CD4-positive, CD25-positive, alpha-beta regulatory T cell (primary cell): ENCODE measurements around the gene FOXR1. TPM values are rescaled to one million over a fixed set of nuclear protein-coding genes. Genes with fewer than 3 reads are reported as not detected.

Experiments used
- ATAC-seq, 2 donors: fragments of 150-1000 bp; cut with Tn5 transposase; one replicate each; pipeline ENCODE4 v1.10.0; 2021; ENCODE audit warnings: low read depth in 2 of 2, moderate number of reproducible peaks in 2 of 2, moderate library complexity in 1 of 2
- DNase-seq, 3 donors: peaks; one replicate each; pipeline versions ENCODE4 v3.0.0 to v3.0.0-alpha.2; 2012 to 2022; ENCODE audit warnings: mixed read lengths in 1 of 3
- H3K27ac ChIP-seq: one replicate; pipeline ENCODE4 v1.7.0; 2013; ENCODE audit warnings: mild to moderate bottlenecking, low read length; ENCODE audit not compliant: insufficient read depth, poor library complexity, severe bottlenecking
- H3K27me3 ChIP-seq: one replicate; pipeline ENCODE4 v1.7.0; 2013; ENCODE audit warnings: low read length; ENCODE audit not compliant: control insufficient read depth, insufficient read depth
- H3K36me3 ChIP-seq: one replicate; pipeline ENCODE4 v1.7.0; 2013; ENCODE audit warnings: mild to moderate bottlenecking, low read length, moderate library complexity; ENCODE audit not compliant: control insufficient read depth, insufficient read depth
- H3K4me1 ChIP-seq: 2 replicates; pipeline ENCODE4 v1.7.0; 2013; ENCODE audit warnings: mild to moderate bottlenecking, low read length; ENCODE audit not compliant: insufficient read depth, control insufficient read depth, poor library complexity, severe bottlenecking
- H3K4me3 ChIP-seq: one replicate; pipeline ENCODE4 v1.7.0; 2013; ENCODE audit warnings: low read depth, mild to moderate bottlenecking, low read length, moderate library complexity
- H3K9me3 ChIP-seq, 2 experiments: 1 replicate in 1 of 2; 2 replicates in 1 of 2; pipeline ENCODE4 v1.7.0; 2013; ENCODE audit warnings: low read length in 2 of 2, mild to moderate bottlenecking in 1 of 2, moderate library complexity in 1 of 2; ENCODE audit not compliant: control insufficient read depth in 2 of 2
- H3K27ac Mint-ChIP-seq, 3 donors: one replicate each; pipeline ENCODE4 v1.8.0; 2020 to 2022; ENCODE audit warnings: mild to moderate bottlenecking in 3 of 3, mixed read lengths in 3 of 3, moderate library complexity in 2 of 3
- H3K27me3 Mint-ChIP-seq: one replicate; pipeline ENCODE4 v1.8.0; 2022; ENCODE audit warnings: mild to moderate bottlenecking, mixed read lengths
- H3K36me3 Mint-ChIP-seq: one replicate; pipeline ENCODE4 v1.8.0; 2020; ENCODE audit warnings: mixed read lengths
- H3K4me1 Mint-ChIP-seq, 4 donors: one replicate each; pipeline ENCODE4 v1.8.0; 2020 to 2022; ENCODE audit warnings: mixed read lengths in 4 of 4, mild to moderate bottlenecking in 1 of 4
- H3K4me3 Mint-ChIP-seq, 4 donors: one replicate each; pipeline ENCODE4 v1.8.0; 2020 to 2022; ENCODE audit warnings: mild to moderate bottlenecking in 4 of 4, mixed read lengths in 4 of 4, moderate library complexity in 3 of 4
- H3K9me3 Mint-ChIP-seq, 7 donors: one replicate each; pipeline ENCODE4 v1.8.0; 2020 to 2022; ENCODE audit warnings: mixed read lengths in 7 of 7, mild to moderate bottlenecking in 3 of 7, moderate library complexity in 2 of 7
- polyA plus RNA-seq, 4 donors: library from polyadenylated mRNA; unstranded; fragments of 300-500 nt; fragmentation: Illumina TruSeq; gene quantifications; one replicate each; pipeline ENCODE4 v1.2.3, GENCODE V29; 2021
- total RNA-seq: library from RNA; stranded (reverse); gene quantifications from one replicate; pipeline ENCODE4 v1.2.3, GENCODE V29; 2022

FOXR1 gene
- total and polyA plus RNA-seq, 5 donors from 2014 or later, result not detected

DNA sequence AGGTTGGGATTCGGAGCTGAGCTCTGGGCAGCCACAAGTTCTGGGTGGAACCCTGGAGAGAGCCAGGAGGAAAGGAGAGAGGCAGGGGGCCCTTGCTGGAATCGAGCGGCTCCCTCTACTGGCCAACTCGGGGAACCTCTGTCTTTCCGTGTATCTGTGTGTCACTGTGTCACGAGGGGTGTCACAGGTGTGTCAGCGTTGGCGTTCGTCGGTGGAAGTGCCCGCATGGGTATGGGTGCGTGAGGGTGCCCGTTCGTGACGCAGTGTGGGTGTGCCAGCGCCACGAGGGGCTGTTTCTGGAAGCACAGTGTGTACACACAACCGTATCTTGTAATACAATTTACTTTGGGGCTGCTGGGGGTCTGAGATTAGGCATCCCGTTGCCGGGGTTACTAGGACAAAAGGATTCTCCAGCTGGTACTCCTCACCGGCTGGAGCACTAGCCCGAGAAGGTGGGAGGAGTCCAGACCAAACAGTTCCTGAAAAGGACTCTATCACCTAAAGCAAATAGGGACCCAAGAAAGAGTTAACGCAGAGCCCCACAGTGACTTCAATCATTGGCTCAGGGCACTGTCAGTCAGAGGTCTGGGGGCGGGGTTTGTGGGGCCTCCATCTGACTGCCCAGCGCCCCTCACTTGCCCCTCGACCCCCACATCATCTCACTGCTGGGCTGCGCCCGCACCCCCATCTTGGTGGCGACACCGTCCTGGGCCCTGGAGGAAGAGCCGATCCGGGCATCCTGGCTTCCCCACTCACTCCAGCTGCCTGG lies 43.3 kb upstream of the FOXR1 start:
- Mint-ChIP-seq H3K36me3 (peaks cover 16% of the 10 kb centered on the region), H3K4me1 (peaks cover 0 to 50% (median 41%) of the 10 kb centered on the region in 4 donors), H3K27ac (peak overlapping the region; percentile 99 to 100 (median 100)), H3K27me3 (peaks cover 20% of the 10 kb centered on the region), H3K9me3 (peaks cover 0 to 7% (median 0%) of the 10 kb centered on the region in 7 donors), H3K4me3 (peak overlapping the region; percentile 88 to 97 (median 93))
- Histone ChIP-seq H3K4me1 (peaks cover 56% of the 10 kb centered on the region), H3K9me3 (no peaks in the 10 kb centered on the region), H3K36me3 (no peaks in the 10 kb centered on the region), H3K27ac (peak overlapping the region; percentile 100), H3K27me3 (no peaks in the 10 kb centered on the region), H3K4me3 (peak overlapping the region; percentile 81)
- ATAC-seq (peak; percentile 76 to 80), DNase-seq (peak; percentile 97)

DNA sequence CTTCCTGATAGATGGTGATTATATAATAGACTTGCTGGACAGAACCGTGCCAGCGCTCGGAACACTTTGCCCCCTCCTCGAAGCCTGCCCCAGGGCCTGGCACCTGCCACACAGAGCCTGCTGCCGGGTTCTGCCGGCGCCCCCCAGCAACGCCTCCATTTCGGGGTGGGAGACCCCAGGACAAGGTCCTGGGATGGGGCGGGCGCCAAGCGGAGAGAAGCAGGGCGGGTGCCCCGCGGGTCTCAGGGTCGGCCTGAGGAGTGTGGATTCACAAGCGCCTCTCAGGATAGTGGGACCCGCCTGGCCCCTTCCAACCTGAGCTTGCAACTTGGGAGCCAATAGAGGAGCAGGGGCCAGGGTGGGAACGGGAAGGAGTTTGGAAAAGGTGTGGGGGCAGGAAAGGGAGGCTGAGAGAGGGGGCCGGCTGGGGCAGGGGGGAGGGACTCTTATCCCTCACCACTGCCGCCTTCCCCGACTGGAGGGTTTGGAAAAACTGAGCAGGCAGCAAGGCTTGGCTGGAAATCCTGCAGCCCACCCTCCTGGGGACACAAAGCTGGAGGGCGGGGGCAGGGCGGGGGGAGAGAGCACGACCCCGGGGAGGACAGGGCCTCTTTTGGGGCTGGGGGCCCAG lies 42.6 kb upstream of the FOXR1 start:
- Mint-ChIP-seq H3K27ac (peak overlapping the region; percentile 99 to 100 (median 100)), H3K9me3 (peaks cover 0 to 7% (median 0%) of the 10 kb centered on the region in 7 donors), H3K27me3 (peaks cover 20% of the 10 kb centered on the region), H3K4me1 (peaks cover 0 to 52% (median 40%) of the 10 kb centered on the region in 4 donors), H3K36me3 (peaks cover 10% of the 10 kb centered on the region), H3K4me3 (peak overlapping the region; percentile 90 to 97 (median 93))
- no peaks in the 10 kb centered on the region for H3K9me3 ChIP-seq
- peak overlapping the region; percentile 81 for H3K4me3 ChIP-seq
- DNase-seq (no peak), ATAC-seq (peak; percentile 3 to 4)
- no peaks in the 10 kb centered on the region for H3K36me3 ChIP-seq
- peaks cover 49% of the 10 kb centered on the region for H3K4me1 ChIP-seq
- H3K27ac ChIP-seq, result peak overlapping the region; percentile 100
- no peaks in the 10 kb centered on the region for H3K27me3 ChIP-seq

DNA sequence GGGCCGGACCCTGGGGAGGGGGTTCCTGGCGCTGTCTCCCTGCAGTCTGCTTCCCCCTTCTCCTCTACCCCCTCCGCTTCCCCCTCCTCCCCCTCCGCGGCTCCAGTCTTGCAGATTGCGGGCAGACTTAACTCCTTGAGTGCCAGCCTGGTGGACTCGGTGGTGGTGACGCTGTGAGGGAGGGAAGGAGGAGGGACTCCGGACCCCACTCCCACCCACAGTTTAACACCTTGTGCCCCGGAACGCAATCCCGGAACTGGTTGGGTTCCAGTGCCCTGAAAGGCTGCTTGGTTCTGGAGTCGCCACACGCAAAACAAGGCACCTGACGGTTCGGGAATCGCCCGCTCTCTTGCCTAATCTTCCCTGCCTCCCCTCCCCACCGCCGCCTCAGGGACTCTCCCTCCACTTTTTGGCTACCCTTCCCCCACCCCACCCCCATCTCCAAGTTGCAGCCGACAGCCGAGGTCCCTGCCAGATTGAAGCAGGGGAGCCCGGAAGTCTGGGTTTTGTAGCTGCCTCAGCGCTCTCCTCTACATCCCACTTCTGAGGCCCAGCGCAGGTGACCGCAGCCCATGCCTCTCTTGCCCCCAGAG lies 42.0 kb upstream of the FOXR1 start:
- DNase-seq, result peak; percentile 80 to 90 (median 82)
- Mint-ChIP-seq H3K36me3 (peaks cover 4% of the 10 kb centered on the region), H3K4me3 (peak overlapping the region; percentile 90 to 97 (median 94)), H3K9me3 (peaks cover 0 to 4% (median 0%) of the 10 kb centered on the region in 7 donors), H3K27me3 (peaks cover 14% of the 10 kb centered on the region), H3K27ac (peak overlapping the region; percentile 98 to 100 (median 99)), H3K4me1 (peaks cover 0 to 52% (median 39%) of the 10 kb centered on the region in 4 donors)
- no peaks in the 10 kb centered on the region for H3K27me3 ChIP-seq
- peak in 1 of 2 donors; percentile 5 for ATAC-seq
- H3K36me3 ChIP-seq, result no peaks in the 10 kb centered on the region
- peaks cover 47% of the 10 kb centered on the region for H3K4me1 ChIP-seq
- peak overlapping the region; percentile 100 for H3K27ac ChIP-seq
- H3K9me3 ChIP-seq, result no peaks in the 10 kb centered on the region
- peak overlapping the region; percentile 77 for H3K4me3 ChIP-seq

DNA sequence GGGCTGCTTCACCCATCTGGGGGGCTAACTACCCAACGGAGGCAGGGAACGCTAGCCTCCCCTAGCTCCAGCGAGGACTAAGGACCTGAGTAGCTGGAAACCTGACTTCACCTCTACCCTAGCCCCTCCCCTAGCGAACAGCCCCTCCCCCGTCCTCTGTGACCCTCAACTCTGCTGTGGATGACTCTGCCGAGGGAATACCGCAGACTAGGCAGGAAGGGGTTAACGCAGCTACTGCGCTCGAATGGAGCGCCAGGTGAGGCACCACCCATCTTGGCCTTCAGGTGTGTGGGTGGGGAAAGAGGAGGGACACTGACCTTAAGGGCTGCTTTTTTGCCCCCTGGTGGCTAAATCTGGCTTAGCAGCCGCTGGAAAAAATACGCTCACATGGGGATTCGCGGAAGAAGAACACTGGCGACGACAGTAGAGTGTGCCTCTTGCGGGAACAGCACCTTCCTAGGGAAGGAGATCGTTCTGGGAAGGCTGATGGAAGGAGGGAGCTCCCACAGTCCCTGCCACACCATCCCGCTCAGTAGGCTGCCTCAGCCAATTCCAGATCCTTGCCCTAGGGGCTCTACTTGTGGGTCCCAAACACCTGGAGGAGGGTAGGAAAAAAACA lies 41.4 kb upstream of the FOXR1 start:
- Histone ChIP-seq H3K9me3 (no peaks in the 10 kb centered on the region), H3K27me3 (no peaks in the 10 kb centered on the region), H3K36me3 (no peaks in the 10 kb centered on the region), H3K4me1 (peaks cover 47% of the 10 kb centered on the region), H3K27ac (peak overlapping the region; percentile 100), H3K4me3 (peak overlapping the region; percentile 77)
- Mint-ChIP-seq H3K27ac (peak overlapping the region; percentile 98 to 100 (median 99)), H3K27me3 (peaks cover 14% of the 10 kb centered on the region), H3K36me3 (peaks cover 4% of the 10 kb centered on the region), H3K9me3 (peaks cover 0 to 4% (median 0%) of the 10 kb centered on the region in 7 donors), H3K4me3 (peak overlapping the region; percentile 90 to 97 (median 94)), H3K4me1 (peaks cover 0 to 52% (median 39%) of the 10 kb centered on the region in 4 donors)
- DNase-seq, result peak; percentile 81 to 91 (median 85)
- peak; percentile 4 to 8 for ATAC-seq

DNA sequence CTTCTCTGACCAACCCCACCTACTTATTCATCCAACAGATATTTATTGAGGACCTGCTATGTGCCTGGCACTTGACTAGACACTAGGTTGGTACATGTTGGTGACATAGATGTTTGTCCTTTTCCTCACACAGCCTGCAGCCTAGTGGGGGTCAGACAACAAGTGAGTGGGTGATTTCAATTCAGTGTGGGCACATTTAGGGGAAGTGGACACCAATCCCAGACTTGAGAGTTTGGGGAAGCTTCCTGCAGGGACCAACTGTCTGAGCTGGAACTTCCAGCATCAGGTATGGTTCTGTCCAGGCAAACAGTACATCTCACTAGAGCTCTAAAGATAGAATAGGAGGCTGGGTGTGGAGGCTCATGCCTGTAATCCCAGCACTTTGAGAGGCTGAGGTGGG lies 40.0 kb upstream of the FOXR1 start:
- H3K4me1 Mint-ChIP-seq, result peaks cover 0 to 47% (median 33%) of the 10 kb centered on the region in 4 donors
- peaks cover 12% of the 10 kb centered on the region for H3K27me3 Mint-ChIP-seq

DNA sequence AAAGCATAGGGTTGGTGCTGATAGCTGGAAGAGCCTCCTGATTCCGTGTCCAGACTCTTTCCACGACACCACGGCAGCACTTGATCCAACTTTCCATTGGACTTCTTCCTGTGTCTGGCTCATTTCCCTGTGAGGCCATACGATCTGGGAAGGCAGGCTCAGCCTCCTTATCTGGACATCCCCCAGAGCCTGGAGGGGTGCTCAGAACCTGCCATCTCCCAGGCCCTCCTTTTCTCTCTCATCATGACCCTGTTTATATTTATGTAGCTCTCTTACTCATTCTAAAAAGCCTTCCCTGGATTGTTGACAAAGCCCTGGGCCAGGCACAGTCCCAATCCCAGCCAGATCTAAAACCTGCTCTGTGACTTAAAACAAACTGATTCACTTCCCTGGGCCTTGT lies 38.1 kb upstream of the FOXR1 start:
- peak overlapping the region in 1 of 4 donors; percentile 36 for H3K4me3 Mint-ChIP-seq
- Histone ChIP-seq H3K27me3 (no peaks in the 10 kb centered on the region), H3K9me3 (no peaks in the 10 kb centered on the region), H3K27ac (no peak overlapping the region), H3K4me3 (no peak overlapping the region), H3K36me3 (no peaks in the 10 kb centered on the region), H3K4me1 (peaks cover 22% of the 10 kb centered on the region)
- H3K4me1 Mint-ChIP-seq, result peaks cover 0 to 33% (median 19%) of the 10 kb centered on the region in 4 donors
- no peaks in the 10 kb centered on the region for H3K9me3 Mint-ChIP-seq
- peak overlapping the region; percentile 82 to 93 (median 84) for H3K27ac Mint-ChIP-seq
- H3K36me3 Mint-ChIP-seq, result no peaks in the 10 kb centered on the region
- ATAC-seq (no peak), DNase-seq (no peak)
- peaks cover 11% of the 10 kb centered on the region for H3K27me3 Mint-ChIP-seq

More for the DNA sequence above, 40.0 kb upstream of the FOXR1 start:
- no peak for DNase-seq
- Histone ChIP-seq H3K9me3 (no peaks in the 10 kb centered on the region), H3K27ac (no peak overlapping the region), H3K27me3 (no peaks in the 10 kb centered on the region), H3K4me3 (no peak overlapping the region), H3K36me3 (no peaks in the 10 kb centered on the region), H3K4me1 (peaks cover 41% of the 10 kb centered on the region)
- H3K36me3 Mint-ChIP-seq, result no peaks in the 10 kb centered on the region
- ATAC-seq, result no peak
- peak overlapping the region; percentile 38 to 100 (median 98) for H3K27ac Mint-ChIP-seq
- H3K9me3 Mint-ChIP-seq, result no peaks in the 10 kb centered on the region
- peak overlapping the region in 2 of 4 donors; percentile 79 to 90 for H3K4me3 Mint-ChIP-seq

DNA sequence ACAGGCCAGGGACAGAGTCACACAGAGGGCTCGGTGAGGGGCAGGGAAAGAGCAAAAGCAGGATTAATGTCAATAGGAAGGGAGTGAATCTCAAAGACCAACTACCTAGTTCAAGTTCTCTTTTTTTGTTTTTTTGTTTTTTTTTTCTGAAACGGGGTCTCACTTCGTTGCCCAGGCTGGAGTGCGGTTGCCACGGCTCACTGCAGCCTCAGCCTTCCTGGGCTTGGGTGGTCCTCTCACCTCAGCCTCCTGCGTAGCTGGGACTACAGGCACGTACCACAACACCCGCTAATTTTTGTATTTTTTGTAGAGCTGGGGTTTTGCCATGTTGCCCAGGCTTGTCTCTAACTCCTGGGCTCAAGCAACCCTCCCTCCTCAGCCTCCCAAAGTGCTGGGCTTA lies 36.2 kb upstream of the FOXR1 start:
- no peak overlapping the region for H3K27ac ChIP-seq
- no peaks in the 10 kb centered on the region for H3K36me3 ChIP-seq
- no peaks in the 10 kb centered on the region for H3K27me3 ChIP-seq
- Mint-ChIP-seq H3K36me3 (no peaks in the 10 kb centered on the region), H3K4me1 (peaks cover 0 to 47% (median 17%) of the 10 kb centered on the region in 4 donors), H3K9me3 (no peaks in the 10 kb centered on the region), H3K27ac (peak overlapping the region in 1 of 3 donors; percentile 43), H3K4me3 (no peak overlapping the region), H3K27me3 (peaks cover 5% of the 10 kb centered on the region)
- no peak overlapping the region for H3K4me3 ChIP-seq
- no peaks in the 10 kb centered on the region for H3K9me3 ChIP-seq
- no peak for DNase-seq
- peaks cover 21% of the 10 kb centered on the region for H3K4me1 ChIP-seq
- no peak for ATAC-seq
